HG02840 (cell line): ENCODE data around the gene MLH1.
"Not testable (repeated sequence)": the region's sequence is repeated elsewhere in the genome, so short reads cannot be mapped to it uniquely, and the experiment has no call there.

Experiments
- ATAC-seq: cut with Tn5 transposase; IDR thresholded peaks from one replicate; pipeline ENCODE4 v1.9.1; 2021; ENCODE audit warnings: mild to moderate bottlenecking, moderate library complexity, moderate number of reproducible peaks; ENCODE audit not compliant: unreplicated experiment, low FRiP score

MLH1 gene

DNA sequence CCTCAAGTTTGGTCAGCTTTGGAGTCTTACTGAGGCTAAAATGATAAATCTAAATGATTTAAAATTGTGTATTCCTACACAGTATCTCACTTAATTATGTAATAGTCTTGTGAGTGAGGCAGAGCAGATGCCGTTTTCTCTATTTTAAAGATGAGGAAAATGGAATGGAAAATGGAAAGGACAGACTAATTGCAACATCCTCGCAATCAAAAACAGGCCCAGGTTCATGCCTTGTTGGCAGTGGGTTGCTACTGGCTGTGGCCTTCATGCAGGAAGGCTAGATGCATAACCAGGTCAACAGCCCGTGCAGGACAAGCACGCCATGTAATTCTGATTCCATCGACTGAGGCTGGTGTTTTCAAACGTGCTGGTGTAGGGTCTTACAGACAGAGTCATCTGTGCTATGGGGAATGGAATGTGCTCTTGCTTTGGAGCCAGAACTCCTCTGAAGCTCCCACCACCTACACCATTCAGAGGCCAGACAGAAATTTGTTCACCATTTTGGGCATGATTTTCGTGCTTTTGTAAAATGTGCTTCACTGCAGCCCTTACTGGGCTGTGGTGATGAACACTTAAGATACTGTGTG lies 37.9 kb downstream of the MLH1 start:
- no peak for ATAC-seq

DNA sequence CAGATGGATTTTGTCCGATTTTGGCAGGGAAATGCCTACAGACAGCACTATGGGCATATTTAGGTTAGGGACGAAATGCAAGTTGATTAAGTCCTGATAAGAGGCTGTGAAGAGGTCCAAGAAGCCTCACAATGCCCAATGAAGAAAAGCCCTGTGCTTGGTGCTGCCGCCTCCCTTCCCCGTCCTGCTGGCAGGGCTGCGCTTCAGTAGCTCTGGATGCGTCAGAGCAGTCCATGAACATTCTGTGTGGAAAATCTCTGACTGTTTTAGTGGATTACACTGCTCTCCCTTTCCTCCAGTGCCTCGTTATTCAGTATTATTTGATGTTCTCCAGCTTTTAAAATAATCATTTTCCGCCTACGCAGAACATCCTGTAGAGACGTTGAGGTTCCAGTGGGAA lies 39.6 kb downstream of the MLH1 start:
- no peak for ATAC-seq

GRCh38 chr3:37037352-37037751 lies 44.0 kb downstream of the MLH1 start:
- no peak for ATAC-seq

DNA sequence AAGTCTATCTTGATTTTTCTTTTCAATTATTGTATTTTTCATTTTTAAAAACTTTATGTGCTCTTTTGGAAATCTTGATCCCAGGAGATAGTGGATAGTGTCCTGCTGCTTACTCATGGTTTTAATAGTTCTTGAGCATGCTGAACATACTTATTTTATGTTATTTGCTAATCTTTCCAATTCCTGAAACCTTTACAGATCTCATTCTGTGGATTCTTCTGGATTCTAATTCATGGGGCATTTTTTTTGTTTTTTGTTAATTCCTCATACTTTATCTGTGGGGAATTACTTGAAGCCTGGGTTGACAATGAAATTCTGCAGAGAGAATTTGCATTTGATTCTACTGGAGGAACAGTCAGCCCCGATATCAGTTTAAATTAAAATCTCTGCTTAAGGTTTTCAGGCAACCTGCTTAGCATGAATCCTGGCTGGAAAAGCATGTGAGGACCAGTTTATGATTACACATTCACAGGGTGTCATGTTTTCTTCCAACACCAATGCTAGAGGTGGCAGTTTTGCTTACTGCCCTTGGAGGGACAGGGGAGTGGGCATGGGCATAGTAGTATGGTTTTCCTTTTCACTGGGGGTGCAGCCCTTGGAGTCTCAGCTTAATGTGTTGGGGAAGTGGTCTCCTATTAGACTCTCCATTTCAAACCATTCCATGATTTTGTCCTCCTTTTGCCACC lies 46.0 kb downstream of the MLH1 start:
- ATAC-seq, result no peak

- ATAC-seq, result no peak
Observed at GRCh38 chr3:37040231-37040630, 46.9 kb downstream of the MLH1 start.

GRCh38 chr3:37041546-37042195 lies 48.4 kb downstream of the MLH1 start:
- ATAC-seq, result no peak

- ATAC-seq, result not testable (repeated sequence)
Observed at GRCh38 chr3:37042712-37043111, 49.4 kb downstream of the MLH1 start.

DNA sequence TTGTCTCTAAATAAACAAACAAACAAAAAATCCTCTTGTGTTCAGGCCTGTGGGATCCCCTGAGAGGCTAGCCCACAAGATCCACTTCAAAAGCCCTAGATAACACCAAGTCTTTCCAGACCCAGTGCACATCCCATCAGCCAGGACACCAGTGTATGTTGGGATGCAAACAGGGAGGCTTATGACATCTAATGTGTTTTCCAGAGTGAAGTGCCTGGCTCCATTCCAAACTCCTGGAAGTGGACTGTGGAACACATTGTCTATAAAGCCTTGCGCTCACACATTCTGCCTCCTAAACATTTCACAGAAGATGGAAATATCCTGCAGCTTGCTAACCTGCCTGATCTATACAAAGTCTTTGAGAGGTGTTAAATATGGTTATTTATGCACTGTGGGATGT lies 57.0 kb downstream of the MLH1 start:
- no peak for ATAC-seq

DNA sequence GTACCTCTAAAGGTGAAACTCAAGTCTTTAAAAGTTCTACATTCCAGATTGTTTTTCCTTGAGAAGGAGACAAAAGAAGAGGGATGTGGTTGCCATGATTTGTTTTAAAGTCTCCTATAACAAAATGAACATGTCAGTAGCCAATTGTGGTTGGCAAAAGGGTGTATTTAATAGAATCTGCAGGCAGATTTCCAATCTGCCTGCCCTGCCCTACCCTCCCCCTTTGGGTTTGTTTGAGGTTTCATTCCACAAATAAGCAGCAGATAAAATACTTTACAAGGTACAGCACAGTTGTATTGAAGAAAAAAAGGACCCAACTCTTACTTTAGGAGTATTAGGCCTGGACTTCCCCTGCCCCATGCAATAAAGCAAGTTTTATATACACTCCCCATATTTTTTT lies 59.5 kb downstream of the MLH1 start:
- ATAC-seq, result no peak

DNA sequence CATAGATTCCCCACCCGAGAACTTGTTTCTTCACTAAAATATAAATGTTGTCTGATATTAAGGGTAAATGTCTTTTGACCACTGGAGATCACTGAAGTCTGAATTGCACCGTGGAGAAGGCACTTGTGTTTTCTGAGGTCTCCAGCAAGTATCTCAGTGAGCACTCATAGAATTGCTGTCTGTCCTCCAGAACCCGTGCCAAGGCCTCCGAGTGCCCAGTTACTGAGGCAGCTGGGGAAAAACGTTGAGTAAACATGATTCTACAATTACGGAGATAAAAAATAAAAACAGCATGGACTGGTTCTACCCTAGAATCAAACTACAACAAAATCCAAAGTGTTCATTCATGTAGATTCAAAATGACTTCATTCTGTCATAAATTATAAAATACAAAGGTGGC lies 60.0 kb downstream of the MLH1 start:
- ATAC-seq, result no peak

DNA sequence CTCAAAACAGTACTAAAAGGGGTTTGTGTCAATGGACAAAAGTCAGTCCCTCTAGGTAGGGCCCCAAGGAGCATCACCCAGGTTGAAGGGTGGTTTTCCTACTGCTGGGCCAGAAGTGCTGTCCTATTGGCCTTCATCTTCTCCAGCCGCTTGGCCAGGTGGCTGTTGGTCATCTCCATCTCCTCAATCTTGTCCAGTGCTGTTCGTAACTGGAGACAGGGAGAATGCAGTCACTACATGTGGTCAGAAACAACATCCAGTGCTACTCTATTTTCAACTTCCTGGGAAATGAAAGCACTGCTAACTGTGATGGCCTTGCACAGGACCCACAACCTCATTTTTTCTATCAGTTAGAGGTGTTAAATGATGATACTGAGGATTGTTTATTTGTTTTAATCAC lies 60.4 kb downstream of the MLH1 start:
- no peak for ATAC-seq

GRCh38 chr3:37054370-37054769 lies 61.1 kb downstream of the MLH1 start:
- ATAC-seq, result peak; percentile 77

GRCh38 chr3:37055077-37055476 lies 61.8 kb downstream of the MLH1 start:
- ATAC-seq, result not testable (repeated sequence)

DNA sequence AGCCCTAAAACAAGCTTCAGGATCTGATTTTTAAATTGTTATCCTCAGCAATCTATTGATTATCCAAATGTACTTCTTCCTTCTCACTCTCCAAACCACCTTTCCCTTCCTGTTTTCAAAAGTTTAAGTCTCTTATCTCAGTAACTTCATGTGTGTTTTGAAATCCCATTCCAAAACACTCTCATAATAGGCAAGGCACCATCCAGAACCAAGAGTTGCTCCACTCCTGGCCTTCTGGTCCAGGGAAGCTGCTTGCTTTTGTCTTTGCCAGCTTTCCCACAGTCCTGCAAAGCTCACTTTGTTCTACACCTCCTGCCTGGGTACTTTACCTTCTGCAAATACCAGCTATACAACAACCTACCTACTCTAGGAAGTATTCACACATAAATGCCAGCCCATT lies 63.5 kb downstream of the MLH1 start:
- ATAC-seq, result no peak

- ATAC-seq, result no peak
Observed at GRCh38 chr3:37058117-37058516, 64.8 kb downstream of the MLH1 start.

DNA sequence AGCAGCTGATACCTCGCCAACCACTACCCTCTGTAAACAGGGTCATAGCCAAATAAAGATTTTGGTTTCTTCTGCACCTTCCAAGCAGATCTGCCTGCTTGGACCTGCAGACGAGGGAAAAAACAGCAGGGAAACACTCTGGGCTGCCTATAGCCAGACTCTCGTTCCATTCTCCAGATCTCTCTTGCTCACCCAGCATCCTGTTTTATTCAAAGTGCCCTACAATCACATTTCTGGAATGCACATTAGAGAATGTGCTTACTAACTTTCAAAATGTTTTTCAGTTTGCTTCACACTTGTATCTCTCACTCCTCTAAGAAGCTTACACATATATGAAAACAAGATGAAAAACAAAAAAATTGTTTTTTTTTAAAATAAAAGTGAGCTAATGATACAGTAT lies 71.4 kb downstream of the MLH1 start:
- ATAC-seq, result no peak

GRCh38 chr3:37067577-37067976 lies 74.3 kb downstream of the MLH1 start:
- ATAC-seq, result no peak

DNA sequence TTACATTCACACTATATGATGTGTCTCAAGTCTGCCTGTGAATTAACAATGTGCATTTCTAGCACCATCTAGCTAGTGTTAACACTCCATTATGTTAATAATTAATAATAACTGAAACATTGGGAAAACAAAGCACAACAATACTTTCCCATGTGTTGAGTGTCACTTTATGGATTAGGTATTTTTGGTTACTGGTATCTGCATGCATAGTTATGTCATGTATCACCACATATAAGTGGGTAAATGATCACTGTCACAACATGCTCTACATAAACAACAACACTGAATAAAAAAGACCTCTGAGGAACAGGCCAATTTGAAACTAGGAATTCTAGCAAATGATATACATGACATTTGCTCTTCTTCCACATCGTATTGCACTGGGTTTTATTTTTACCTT lies 74.7 kb downstream of the MLH1 start:
- no peak for ATAC-seq

DNA sequence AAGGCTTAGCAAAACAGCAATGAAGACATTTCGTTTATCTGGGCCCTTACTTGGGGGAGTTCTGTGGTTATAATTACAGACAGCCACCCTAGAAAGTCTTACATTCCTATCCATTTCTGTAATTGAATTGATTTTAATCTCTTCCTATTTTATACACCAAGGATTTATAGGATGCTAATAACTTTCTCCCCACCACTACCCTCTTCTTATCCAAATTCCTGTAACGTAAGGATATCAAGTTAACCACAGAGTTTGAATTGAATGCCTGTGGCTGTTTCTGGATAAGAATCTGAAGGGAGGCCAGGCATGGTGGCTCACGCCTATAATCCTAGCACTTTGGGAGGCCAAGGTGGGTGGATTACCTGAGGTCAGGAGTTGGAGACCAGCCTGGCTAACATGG lies 78.6 kb downstream of the MLH1 start:
- no peak for ATAC-seq

DNA sequence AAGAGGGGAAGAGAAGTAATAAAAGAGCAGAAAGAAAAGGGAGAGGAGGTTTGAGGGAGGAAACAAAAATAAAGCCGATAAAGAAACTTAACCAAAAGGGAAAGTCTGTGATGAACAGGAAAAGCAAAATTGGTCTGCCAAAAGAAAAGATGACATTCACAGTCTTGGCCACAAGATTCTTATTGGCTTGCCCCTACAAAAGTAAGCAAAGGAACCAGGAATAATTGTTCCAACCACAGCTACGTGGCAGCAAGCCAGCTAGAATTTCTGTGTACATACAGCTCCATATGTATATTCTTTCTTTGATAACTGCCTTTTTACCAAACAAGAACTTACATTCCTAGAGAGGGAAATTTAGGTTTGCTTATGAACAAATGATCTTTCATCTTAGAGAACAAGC lies 79.6 kb downstream of the MLH1 start:
- no peak for ATAC-seq

DNA sequence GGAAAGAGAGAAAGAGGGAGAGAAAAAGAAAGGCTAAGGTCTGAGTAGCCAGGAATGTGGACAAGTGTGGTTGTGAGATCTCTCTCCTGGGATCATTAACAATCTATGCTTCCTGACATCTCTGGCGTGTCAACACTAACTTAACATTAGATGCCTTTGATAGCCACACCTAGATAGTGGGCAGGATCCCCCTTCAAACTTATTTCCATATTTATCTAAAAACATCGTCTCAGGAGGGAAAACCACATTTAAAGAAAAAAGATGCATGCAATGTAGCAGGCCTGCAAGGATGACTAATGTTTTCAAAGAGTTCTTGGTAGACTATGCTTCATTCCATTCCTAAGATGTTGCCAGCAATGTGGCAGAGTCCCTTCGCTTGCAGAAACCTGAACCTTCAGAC lies 80.9 kb downstream of the MLH1 start:
- ATAC-seq, result no peak

DNA sequence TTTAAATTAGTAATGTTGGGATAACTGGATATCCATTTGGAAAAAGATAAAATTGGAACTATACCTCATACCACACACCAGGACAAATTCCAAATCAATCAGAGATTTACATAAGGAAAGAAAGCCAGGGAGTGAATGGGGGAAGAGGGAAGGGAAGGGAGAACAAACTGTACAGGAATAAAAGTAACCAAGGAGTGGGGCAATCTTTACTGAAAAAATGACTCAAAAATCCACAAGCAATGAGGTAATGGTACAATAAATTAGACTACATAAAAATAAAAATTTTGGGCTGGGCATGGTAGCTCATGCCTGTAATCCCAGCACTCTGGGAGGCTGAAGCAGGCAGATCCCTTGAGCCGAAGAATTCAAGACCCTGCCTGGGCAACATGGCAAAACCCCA lies 82.6 kb downstream of the MLH1 start:
- no peak for ATAC-seq
